Progenitor cell of endocrine pancreas (in vitro differentiated cells): ENCODE results near the gene PARVG. TPM values are rescaled to one million over a fixed set of nuclear protein-coding genes. Genes with fewer than 3 reads are reported as not detected.

ENCODE experiments used
- DNase-seq: peaks from one replicate; pipeline ENCODE4 v3.0.0; 2021; ENCODE audit warnings: low spot score; ENCODE audit not compliant: unreplicated experiment
- H3K27ac Mint-ChIP-seq: 2 replicates; pipeline ENCODE4 v1.8.0; 2021; ENCODE audit warnings: mild to moderate bottlenecking, moderate library complexity, mixed read lengths
- H3K27me3 Mint-ChIP-seq: 2 replicates; pipeline ENCODE4 v1.8.0; 2021; ENCODE audit warnings: mixed read lengths
- H3K36me3 Mint-ChIP-seq: 2 replicates; pipeline ENCODE4 v1.8.0; 2022; ENCODE audit warnings: mixed read lengths; ENCODE audit not compliant: insufficient read depth
- H3K4me1 Mint-ChIP-seq: 2 replicates; pipeline ENCODE4 v1.8.0; 2021; ENCODE audit warnings: low read depth, mixed read lengths
- H3K4me3 Mint-ChIP-seq: 2 replicates; pipeline ENCODE4 v1.8.0; 2021; ENCODE audit warnings: low read depth, mild to moderate bottlenecking, moderate library complexity, mixed read lengths
- H3K9me3 Mint-ChIP-seq: 2 replicates; pipeline ENCODE4 v1.8.0; 2021; ENCODE audit warnings: low read depth, mixed read lengths
- CTCF ChIP-seq: fragments of 200-600 bp; sonication (generic); IDR thresholded peaks from one replicate; pipeline ENCODE4 v1.5.0; 2021; ENCODE audit warnings: antibody characterized with exemption, mild to moderate bottlenecking; ENCODE audit not compliant: unreplicated experiment
- total RNA-seq: library from RNA; stranded (reverse); gene quantifications from 2 replicates; pipeline ENCODE4 v1.2.1, GENCODE V29; 2021

PARVG gene
- total RNA-seq, 1 donor from 2014 or later, result not detected

GRCh38 chr22:44164031-44164430, 16.7 kb upstream of the PARVG start:
- no peak for TF ChIP-seq CTCF
- Mint-ChIP-seq H3K27me3 (no peaks in the 10 kb centered on the region), H3K9me3 (no peaks in the 10 kb centered on the region), H3K36me3 (no peaks in the 10 kb centered on the region), H3K4me1 (no peaks in the 10 kb centered on the region), H3K27ac (no peak overlapping the region), H3K4me3 (no peak overlapping the region)
- no peak for DNase-seq

- no peaks in the 10 kb centered on the region for H3K9me3 Mint-ChIP-seq
- H3K4me3 Mint-ChIP-seq, result no peak overlapping the region
- no peaks in the 10 kb centered on the region for H3K36me3 Mint-ChIP-seq
- no peak overlapping the region for H3K27ac Mint-ChIP-seq
- TF ChIP-seq CTCF, result no peak
- H3K27me3 Mint-ChIP-seq, result no peaks in the 10 kb centered on the region
- DNase-seq, result no peak
- no peaks in the 10 kb centered on the region for H3K4me1 Mint-ChIP-seq
Observed at GRCh38 chr22:44165286-44165874, 15.3 kb upstream of the PARVG start.

- no peak overlapping the region for H3K4me3 Mint-ChIP-seq
- H3K27me3 Mint-ChIP-seq, result no peaks in the 10 kb centered on the region
- H3K9me3 Mint-ChIP-seq, result no peaks in the 10 kb centered on the region
- no peaks in the 10 kb centered on the region for H3K36me3 Mint-ChIP-seq
- DNase-seq, result no peak
- H3K4me1 Mint-ChIP-seq, result no peaks in the 10 kb centered on the region
- TF ChIP-seq CTCF, result no peak
- no peak overlapping the region for H3K27ac Mint-ChIP-seq
Observed at GRCh38 chr22:44166498-44167276, 14.0 kb upstream of the PARVG start.

- Mint-ChIP-seq H3K27me3 (no peaks in the 10 kb centered on the region), H3K9me3 (no peaks in the 10 kb centered on the region), H3K27ac (no peak overlapping the region), H3K4me1 (no peaks in the 10 kb centered on the region), H3K36me3 (no peaks in the 10 kb centered on the region), H3K4me3 (no peak overlapping the region)
- TF ChIP-seq CTCF, result no peak
- DNase-seq, result no peak
Observed at GRCh38 chr22:44167501-44167900, 13.2 kb upstream of the PARVG start.

GRCh38 chr22:44168206-44168605, 12.5 kb upstream of the PARVG start:
- TF ChIP-seq CTCF, result no peak
- Mint-ChIP-seq H3K4me1 (no peaks in the 10 kb centered on the region), H3K4me3 (no peak overlapping the region), H3K9me3 (no peaks in the 10 kb centered on the region), H3K27me3 (no peaks in the 10 kb centered on the region), H3K27ac (no peak overlapping the region), H3K36me3 (no peaks in the 10 kb centered on the region)
- no peak for DNase-seq
